GM12892 (cell line): ENCODE results near the gene CBX3.

Experiments
- POLR2AphosphoS5 ChIP-seq: IDR thresholded peaks from 2 replicates; pipeline ENCODE4 v1.6.1; 2011; ENCODE audit warnings: low read depth, low read length, control low read depth
- TAF1 ChIP-seq: IDR thresholded peaks from 2 replicates; pipeline ENCODE4 v1.6.1; 2011; ENCODE audit warnings: low read depth, mild to moderate bottlenecking, control low read depth, low read length, borderline replicate concordance

- TF ChIP-seq POLR2AphosphoS5 (no peak), TAF1 (no peak)
Observed at GRCh38 chr7:26183545-26184280, 17.8 kb upstream of the CBX3 start.
